ENCODE measurements around the gene CEP57L1. TPM values are rescaled to one million over a fixed set of nuclear protein-coding genes. Genes with fewer than 3 reads are reported as not detected.
A peak's percentile ranks its signal among the peaks of the same experiment; 100 is the strongest.

CEP57L1 gene
- total RNA-seq, 1 experiment from 2014 or later: 20.7 TPM

DNA sequence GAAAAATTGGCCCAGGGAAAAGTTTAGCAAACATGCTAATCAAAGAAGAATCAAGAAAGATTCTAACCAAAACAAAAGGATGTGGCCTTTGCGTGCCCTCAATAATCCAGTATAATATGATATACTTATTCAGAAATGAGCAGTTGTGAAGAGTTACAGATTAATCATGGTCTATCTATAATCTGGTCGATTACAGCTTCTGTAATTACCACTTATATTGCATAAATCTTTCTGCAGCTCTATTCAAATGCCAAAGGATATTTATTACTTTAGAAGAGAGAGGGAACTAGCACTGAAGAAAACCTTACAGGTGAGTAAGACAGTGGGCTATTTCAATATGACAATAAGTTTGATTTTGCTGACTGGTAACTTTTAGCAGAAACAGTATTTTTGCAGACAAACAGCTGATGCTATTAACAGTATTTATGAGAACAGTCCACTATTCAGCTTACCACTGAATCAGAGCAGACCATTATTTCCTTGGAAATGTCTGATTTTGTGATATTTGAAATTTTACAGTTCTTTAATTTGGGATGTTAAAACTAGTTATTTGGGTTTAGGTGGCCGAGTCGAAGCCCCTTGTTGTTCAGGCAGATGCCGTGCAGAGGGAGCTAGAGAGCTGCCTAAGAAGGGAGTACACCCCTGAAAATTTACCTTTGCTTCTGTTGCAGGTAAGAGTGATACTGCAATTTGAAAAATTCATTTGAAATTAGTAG is 92.2 kb downstream of the CEP57L1 start:
- Histone ChIP-seq H3K27ac (ENCODE audit: low read depth, low read length) (no peak overlapping the region), H3K4me3 (replicated peaks in 1 of 2; ENCODE audit: low read depth in 1 of 2, low read length in 2 of 2) (no peak overlapping the region), H3K9me2 (ENCODE audit: insufficient read depth) (no peaks in the 10 kb centered on the region), H3K9me3 (ENCODE audit: control insufficient read depth in 1 of 2, insufficient read depth in 1 of 2, low read depth in 1 of 2, low read length in 2 of 2) (no peaks in the 10 kb centered on the region), H3K4me1 (ENCODE audit: control insufficient read depth in 1 of 2, insufficient read depth in 2 of 2, low read length in 2 of 2) (no peaks in the 10 kb centered on the region), H3K9ac (ENCODE audit: low read length) (no peak overlapping the region), H3K79me2 (ENCODE audit: insufficient read depth, low read length) (no peaks in the 10 kb centered on the region), H2AFZ (ENCODE audit: low read depth, low read length, poor library complexity, severe bottlenecking) (peak overlapping the region; percentile 60), H4K20me1 (ENCODE audit: insufficient read depth) (no peaks in the 10 kb centered on the region), H3K4me2 (ENCODE audit: low read length) (peak overlapping the region; percentile 24; the same call in 1 of the 2 replicates), H3K36me3 (ENCODE audit: control insufficient read depth in 1 of 2, insufficient read depth in 2 of 2, low read length in 2 of 2) (no peaks in the 10 kb centered on the region), H3K27me3 (ENCODE audit: insufficient read depth, low read length) (peaks cover 26% of the 10 kb centered on the region)
- intact Hi-C loops (cut with micrococcal nuclease): loop anchor here (1.0 to 10.0 kb wide), 4 partner anchors 196 to 867 kb away; partner anchors contain the start of genes AK9, FIG4, PPIL6 and SMPD2
- DNase-seq (ENCODE audit: low read depth, low spot score) (peak; percentile 56), ATAC-seq (peak; percentile 96)
- no TSS peak for BruUV-seq (replicated peaks)
- ChIA-PET POLR2A (interaction anchor here (0.9 to 1.2 kb wide), 2 partner anchors 196 to 207 kb away, joined by 3 to 4 read pairs; no protein-coding TSS in a partner anchor), RAD21 (ENCODE audit: low non-redundant PET in 1 of 2, low total read pairs in 2 of 2, uncharacterized antibody in 2 of 2, unreplicated experiment in 2 of 2) (interaction anchor here (0.6 to 2.3 kb wide), 4 partner anchors 18 to 196 kb away, joined by 3 to 16 read pairs (median 4); partner anchors contain the start of gene CD164 (in 1 of the 2)), CTCF (interaction anchor here (0.5 to 3.9 kb wide), 10 partner anchors 8 to 852 kb away, joined by 3 to 56 read pairs (median 4); partner anchors contain the start of genes CD164, PPIL6 and SMPD2)
- TF ChIP-seq POLR2A (IDR thresholded peaks at IDR 0.05; ENCODE audit: borderline replicate concordance, extremely low read depth, insufficient read depth, insufficient read length): no peak
- TF ChIP-seq, protein P1, sequence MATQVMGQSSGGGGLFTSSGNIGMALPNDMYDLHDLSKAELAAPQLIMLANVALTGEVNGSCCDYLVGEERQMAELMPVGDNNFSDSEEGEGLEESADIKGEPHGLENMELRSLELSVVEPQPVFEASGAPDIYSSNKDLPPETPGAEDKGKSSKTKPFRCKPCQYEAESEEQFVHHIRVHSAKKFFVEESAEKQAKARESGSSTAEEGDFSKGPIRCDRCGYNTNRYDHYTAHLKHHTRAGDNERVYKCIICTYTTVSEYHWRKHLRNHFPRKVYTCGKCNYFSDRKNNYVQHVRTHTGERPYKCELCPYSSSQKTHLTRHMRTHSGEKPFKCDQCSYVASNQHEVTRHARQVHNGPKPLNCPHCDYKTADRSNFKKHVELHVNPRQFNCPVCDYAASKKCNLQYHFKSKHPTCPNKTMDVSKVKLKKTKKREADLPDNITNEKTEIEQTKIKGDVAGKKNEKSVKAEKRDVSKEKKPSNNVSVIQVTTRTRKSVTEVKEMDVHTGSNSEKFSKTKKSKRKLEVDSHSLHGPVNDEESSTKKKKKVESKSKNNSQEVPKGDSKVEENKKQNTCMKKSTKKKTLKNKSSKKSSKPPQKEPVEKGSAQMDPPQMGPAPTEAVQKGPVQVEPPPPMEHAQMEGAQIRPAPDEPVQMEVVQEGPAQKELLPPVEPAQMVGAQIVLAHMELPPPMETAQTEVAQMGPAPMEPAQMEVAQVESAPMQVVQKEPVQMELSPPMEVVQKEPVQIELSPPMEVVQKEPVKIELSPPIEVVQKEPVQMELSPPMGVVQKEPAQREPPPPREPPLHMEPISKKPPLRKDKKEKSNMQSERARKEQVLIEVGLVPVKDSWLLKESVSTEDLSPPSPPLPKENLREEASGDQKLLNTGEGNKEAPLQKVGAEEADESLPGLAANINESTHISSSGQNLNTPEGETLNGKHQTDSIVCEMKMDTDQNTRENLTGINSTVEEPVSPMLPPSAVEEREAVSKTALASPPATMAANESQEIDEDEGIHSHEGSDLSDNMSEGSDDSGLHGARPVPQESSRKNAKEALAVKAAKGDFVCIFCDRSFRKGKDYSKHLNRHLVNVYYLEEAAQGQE (IDR thresholded peaks at IDR 0.05; ENCODE audit: low read depth): no peak
- no peak for TF ChIP-seq CBX3 (IDR thresholded peaks at IDR 0.05; ENCODE audit: low read depth)
- TF ChIP-seq TCF7L2 (IDR thresholded peaks at IDR 0.05; ENCODE audit: borderline replicate concordance, extremely low read depth, insufficient read depth, insufficient read length): no peak
- no peak for TF ChIP-seq YY1 (IDR thresholded peaks at IDR 0.05; ENCODE audit: extremely low read depth, insufficient replicate concordance, low read depth, low read length)
- TF ChIP-seq, protein P2, sequence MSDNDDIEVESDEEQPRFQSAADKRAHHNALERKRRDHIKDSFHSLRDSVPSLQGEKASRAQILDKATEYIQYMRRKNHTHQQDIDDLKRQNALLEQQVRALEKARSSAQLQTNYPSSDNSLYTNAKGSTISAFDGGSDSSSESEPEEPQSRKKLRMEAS (IDR thresholded peaks at IDR 0.05): no peak
- no peak for TF ChIP-seq ZNF274 (IDR thresholded peaks at IDR 0.05; ENCODE audit: low read depth, low read length)
- no peak for TF ChIP-seq JUND (IDR thresholded peaks at IDR 0.05)
- no peak for TF ChIP-seq FOSL1 (IDR thresholded peaks at IDR 0.05; ENCODE audit: low read depth)
- no peak for TF ChIP-seq CEBPB (IDR thresholded peaks at IDR 0.05; ENCODE audit: low read depth)
- no peak for TF ChIP-seq EGR1 (IDR thresholded peaks at IDR 0.05; ENCODE audit: low read depth)
- peak; percentile 97 for TF ChIP-seq RAD21 (IDR thresholded peaks at IDR 0.05; ENCODE audit: low read depth)
- no peak for TF ChIP-seq ELF1 (IDR thresholded peaks at IDR 0.05; ENCODE audit: borderline replicate concordance, low read depth)
- no peak for TF ChIP-seq ATF3 (IDR thresholded peaks at IDR 0.05)
- TF ChIP-seq SRF (IDR thresholded peaks at IDR 0.05; ENCODE audit: low read depth): peak; percentile 11; the same call in 1 of the 2 replicates
- no peak for TF ChIP-seq SP1 (IDR thresholded peaks at IDR 0.05; ENCODE audit: low read depth)
- TF ChIP-seq POLR2AphosphoS5 (IDR thresholded peaks at IDR 0.05; ENCODE audit: low read depth, low read length): no peak
- TF ChIP-seq EZH2phosphoT487 (IDR thresholded peaks at IDR 0.05; ENCODE audit: borderline replicate concordance): no peak
- TF ChIP-seq ZFX (IDR thresholded peaks at IDR 0.05): no peak
- peak; percentile 91 to 97 (median 92) for TF ChIP-seq CTCF (IDR thresholded peaks at IDR 0.05 in 2 of 3, conservative IDR thresholded peaks at IDR 0.05 in 1 of 3; ENCODE audit: borderline replicate concordance in 1 of 3, insufficient read depth in 1 of 3, low read depth in 2 of 3, low read length in 2 of 3)
- TF ChIP-seq SIN3A (IDR thresholded peaks at IDR 0.05; ENCODE audit: low read depth): no peak
- no peak for TF ChIP-seq EZH2 (IDR thresholded peaks at IDR 0.05)

Data from HCT116 (cell line).